Cerebellar cortex (tissue), 1 donor: Measurements from ENCODE around the gene DUSP21.
"Not testable (repeated sequence)": the region's sequence is repeated elsewhere in the genome, so short reads cannot be mapped to it uniquely, and the experiment has no call there.

Experiments used
- DNase-seq: peaks from one replicate; pipeline ENCODE4 v3.0.0-alpha.2; 2015; ENCODE audit warnings: low spot score

DUSP21 gene

DNA sequence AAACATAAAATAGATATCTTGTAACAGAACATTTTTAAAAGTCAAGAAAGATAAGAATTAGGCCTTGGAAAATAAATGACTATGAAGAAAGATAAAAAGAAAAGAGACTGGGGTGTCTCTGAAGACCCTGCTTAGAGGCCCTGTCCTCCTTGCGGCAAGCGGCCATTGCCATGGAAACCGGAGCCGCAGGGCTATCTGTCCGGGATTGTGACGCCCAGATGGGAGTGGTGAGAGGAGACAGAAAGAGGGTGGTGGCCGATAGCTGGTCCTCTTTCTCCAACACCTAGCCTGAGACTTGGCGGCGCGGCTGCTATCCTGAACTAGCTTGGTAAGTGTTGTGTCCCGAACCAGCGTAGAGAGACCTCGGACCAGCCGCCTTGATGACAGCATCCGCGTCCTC lies at the start of gene DUSP21:
Gene DUSP21, plus strand, starts transcription at position 269 of the 400 bp plus-strand sequence. Its CDS starts 112 bp downstream, at position 381.
- no peak for DNase-seq

DNA sequence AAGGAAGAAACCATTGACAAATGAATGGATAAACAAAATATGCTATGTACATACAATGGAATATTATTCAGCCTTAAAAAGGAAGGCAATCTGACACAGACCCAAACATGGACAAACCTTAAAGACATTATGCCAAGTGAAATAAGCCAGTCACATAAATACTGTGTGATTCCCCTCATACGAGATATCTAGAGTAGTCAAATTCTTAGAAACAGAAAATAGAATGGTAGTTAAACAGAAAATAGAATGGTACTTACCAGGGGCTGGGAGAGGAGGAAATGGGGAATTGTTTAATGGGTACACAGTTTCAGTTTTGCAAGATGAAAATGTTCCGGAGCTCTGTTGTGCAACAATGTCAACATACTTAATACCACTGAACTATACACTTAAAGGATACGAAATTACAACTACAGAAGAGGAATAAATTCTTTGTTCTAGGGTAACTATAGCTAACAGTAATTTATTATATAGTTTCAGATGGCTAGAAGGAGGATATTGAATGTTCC lies 47.8 kb upstream of the DUSP21 start:
- no peak for DNase-seq

DNA sequence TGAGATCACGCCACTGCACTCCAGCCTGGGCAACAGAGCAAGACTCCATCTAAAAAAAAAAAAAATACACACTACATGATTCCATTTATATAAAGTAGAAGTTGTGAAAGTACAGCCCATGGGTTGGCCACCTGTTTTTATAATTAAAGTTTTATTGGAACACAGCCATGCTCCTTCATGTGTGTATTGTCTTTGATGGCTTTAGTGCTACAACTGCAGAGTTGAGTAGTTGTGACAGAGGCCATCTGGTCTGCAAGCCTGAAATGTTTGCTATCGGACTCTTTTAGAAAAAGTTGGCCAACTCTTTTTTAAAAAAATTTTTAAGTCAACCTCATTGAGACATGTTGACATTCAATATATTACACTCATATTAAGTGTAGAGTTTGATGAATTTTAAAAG lies 41.2 kb upstream of the DUSP21 start:
- no peak for DNase-seq

DNA sequence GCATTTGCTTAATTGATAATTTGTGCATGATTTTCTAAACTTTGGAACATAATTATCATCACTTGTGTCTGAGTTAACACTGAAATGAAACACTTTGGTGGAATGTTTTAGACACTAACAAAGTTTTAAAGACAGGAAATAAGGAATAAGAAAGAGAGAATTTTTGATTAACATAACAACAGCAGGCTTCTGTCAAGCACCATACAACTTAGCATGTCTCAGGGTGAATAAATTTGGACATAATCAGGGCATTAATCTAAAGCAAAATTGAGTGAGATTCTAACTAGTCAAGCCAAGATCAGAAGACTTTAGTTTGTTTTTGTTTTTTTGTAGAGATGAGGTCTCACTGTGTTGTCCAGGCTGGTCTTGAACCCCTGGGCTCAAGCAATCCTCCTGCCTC lies 28.1 kb upstream of the DUSP21 start:
- no peak for DNase-seq

DNA sequence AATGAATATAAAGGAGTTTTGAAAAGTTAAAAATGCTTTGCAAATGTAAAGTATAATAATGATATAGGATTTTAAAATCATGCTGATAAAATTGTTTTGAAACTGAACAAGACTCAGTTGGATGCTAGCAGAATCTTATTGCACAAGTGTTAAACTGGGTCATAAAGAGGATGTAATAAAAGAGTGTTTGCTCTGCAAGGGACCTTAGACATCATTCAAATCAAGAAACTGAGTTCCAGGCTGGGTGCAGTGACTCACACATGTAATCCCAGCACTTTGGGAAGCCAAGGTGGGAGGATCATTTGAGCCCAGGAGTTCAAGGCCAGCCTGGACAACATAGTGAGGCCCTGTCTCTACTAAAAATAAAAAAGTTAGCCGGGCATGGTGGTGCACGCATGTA lies 27.5 kb upstream of the DUSP21 start:
- DNase-seq = no peak

DNA sequence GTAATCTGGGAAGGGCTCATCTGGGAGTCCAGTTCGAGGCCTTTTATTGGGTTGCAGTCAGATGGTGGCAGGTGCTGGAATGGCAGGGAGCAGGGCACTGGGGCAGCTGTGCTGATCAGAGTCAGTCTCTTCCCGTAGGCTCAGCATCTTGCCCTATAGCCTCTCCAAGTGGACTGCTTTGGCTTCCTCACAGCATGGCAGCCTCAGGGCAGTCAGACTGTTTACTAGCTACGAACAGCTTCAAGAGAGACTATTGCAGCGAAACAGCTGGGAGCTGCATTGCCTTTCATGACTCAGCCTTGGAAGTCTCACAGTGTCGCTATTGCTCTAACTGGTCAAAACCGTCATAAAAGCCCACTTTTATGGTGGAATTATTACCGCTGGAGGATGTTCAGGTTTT lies 26.8 kb upstream of the DUSP21 start:
- DNase-seq = no peak

DNA sequence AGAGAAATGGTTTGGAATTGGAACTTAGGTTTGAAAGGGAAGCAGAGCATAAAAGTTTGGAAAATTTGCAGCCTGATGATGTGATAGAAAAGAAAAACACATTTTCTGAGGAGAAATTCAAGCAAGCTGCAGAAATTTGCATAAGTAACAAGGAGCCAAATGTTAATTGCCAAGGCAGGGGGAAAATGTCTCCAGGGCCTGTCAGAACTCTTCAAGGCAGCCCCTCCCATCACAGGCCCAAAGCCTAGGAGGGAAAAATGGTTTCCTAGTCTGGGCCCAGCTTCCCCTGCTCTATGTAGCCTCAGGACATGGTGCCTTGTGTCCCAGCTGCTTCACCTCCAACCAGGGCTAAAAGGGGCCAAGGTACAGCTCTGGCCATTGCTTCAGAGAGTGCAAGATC lies 21.2 kb upstream of the DUSP21 start:
- DNase-seq = no peak

DNA sequence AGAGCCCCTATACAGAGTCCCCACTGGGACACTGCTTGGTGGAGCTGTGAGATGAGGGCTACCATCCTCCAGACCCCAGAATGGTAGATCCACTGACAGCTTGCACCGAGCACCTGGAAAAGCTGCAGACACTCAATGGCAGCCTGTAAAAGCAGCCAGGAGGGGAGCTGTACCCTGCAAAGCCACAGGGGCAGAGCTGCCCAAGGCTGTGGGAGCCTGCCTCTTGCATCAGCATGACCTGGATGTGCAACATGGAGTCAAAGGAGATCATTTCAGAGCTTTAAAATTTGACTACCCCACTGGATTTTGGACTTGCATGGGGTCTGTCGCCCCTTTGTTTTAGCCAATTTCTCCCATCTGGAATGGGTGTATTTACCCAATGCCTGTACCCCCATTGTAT lies 20.6 kb upstream of the DUSP21 start:
- not testable (repeated sequence) for DNase-seq

DNA sequence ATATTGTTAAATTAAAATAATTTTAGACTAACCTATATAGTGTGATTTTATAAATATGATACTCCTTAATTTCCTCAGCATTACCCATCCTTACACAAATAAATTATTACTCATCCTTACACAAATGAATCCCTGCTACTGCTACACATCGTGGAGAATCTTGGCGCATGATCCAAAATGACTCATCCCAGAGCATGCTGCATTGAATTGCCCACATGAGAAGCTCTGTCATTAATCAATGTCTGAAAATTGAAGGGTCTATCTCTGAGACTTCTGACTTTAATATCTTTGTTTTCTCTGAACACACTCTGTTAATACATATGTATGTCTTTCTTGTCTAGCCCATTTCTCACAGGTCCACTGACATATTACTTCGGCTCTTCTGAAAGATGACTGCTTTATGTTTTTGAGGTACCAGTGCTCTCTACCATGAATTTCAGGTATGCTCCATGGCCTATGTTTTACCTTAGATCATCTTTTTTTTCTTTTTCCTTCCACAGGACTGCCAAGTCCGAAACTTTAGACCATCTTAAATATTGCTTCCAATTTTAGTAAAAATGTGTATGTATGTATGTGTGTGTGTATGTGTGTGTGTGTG lies 15.7 kb upstream of the DUSP21 start:
- peak; percentile 0 for DNase-seq

DNA sequence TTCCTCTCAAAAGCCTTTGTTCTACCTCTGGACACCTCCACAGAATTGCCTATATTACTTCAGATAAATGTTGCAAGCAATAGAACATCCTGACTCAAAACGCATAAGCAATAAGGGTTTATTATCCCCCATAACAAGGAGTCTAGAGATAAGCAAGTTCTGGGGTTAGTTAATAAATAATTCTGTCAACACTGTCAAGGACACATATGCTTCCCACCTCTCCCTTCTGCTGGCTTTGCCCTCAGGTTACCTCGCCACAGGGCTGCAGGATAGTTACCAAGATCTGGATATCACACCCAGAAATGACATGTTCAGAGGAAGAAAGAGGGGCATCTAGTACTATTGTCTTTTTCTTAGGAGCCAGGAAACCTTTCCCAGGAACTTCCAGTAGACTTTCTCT lies 14.0 kb upstream of the DUSP21 start:
- DNase-seq = no peak

DNA sequence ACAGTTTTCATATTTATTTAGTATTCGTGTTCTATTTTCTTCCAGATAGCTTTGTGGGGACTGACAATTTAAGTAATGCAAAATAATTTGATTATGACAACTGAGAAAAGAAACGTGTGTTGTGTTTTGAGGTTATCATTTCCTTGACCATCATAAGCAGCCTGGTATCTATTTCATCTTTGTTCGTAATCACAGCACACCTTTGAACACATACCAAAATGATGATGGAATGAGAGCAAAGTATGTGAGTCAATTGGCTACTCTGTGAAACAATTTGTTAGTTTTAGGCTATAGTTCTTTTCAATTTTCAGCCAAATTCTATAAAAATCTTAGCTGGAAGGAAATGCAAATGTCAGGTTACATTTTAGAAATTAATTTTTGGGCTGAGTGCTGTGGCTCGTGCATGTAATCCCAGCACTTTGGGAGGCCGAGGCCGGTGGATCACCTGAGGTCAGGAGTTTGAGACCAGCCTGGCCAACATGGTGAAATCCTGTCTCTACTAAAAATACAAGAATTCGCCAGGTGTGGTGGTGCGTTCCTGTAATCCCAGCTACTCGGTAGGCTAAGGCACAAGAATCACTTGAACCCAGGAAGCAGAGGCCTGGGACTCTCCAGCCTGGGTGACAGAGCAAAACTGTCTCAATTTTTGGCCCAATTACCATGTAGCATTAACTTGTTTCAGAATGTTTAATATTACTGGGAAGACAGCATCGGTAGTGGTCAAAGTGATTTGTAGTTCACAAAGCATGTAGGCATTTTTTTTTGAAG lies 1.1 kb upstream of the DUSP21 start:
- no peak for DNase-seq

DNA sequence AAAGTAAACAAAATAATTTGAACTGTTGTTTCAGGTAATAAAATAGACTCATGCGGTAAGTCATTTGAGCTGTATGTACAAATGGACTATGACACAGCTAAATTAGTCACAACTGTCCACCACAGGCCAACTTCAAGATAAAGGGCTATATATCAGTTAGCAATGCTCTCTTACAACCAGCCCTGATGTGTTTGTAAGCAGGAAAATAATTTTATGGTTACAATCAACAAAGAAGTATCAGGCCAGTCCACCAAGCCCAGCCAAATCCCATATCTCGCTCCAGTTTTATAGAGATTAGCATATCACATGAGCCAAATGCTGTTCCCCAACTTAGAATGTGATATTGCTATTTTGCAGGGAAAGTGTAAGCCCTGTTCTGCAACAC lies 511 bp upstream of the DUSP21 start:
- no peak for DNase-seq

DNA sequence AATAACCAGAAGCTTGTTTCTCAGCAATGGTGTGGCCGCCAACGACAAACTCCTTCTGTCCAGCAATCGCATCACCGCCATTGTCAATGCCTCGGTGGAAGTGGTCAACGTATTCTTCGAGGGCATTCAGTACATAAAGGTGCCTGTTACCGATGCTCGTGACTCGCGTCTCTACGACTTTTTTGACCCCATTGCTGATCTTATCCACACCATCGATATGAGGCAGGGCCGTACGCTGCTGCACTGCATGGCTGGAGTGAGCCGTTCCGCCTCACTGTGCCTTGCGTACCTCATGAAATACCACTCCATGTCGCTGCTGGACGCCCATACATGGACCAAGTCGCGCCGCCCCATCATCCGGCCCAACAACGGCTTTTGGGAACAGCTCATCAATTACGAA lies 383 bp downstream of the DUSP21 start:
- DNase-seq = no peak

DNA sequence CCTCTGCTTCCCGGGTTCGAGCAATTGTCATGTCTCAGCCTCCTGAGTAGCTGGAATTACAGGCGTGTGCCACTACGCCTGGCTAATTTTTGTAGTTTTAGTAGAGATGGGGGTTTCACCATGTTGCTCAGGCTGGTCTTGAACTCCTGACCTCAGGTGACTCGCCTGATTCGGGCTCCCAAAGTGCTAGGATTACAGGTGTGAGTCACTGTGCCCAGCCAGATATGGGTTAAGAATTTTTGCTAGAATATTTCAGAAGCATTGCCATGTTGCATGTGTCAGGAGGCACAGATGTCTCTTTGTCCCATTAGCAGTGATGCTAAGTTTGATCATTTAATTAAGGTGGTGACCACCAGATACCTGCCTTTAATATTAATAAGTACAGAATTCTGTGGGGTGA lies 7.1 kb downstream of the DUSP21 start:
- DNase-seq = not testable (repeated sequence)

DNA sequence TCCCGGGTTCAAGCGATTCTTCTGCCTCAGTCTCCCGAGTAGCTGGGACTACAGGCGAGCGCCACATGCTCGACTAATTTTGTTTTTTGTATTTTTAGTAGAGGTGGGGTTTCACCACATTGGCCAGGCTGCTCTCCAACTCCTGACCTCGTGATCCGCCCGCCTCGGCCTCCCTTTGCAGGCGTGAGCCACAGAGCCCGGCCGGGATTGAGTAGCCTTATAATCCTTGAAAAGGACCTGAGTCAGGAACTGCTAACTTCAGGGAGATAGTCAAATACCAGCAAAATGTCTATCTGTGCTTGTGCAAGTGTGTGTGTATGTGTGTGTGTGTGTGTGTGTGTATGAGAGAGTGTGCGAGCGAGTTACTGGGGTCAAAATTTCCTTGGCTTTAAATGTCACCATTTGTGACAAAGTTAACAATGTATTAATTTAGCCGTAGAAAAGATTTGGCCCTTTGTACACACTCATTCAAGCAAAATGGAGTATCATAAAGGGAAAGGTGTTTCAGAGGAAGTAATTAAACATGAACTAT lies 27.4 kb downstream of the DUSP21 start:
- DNase-seq = peak; percentile 31

DNA sequence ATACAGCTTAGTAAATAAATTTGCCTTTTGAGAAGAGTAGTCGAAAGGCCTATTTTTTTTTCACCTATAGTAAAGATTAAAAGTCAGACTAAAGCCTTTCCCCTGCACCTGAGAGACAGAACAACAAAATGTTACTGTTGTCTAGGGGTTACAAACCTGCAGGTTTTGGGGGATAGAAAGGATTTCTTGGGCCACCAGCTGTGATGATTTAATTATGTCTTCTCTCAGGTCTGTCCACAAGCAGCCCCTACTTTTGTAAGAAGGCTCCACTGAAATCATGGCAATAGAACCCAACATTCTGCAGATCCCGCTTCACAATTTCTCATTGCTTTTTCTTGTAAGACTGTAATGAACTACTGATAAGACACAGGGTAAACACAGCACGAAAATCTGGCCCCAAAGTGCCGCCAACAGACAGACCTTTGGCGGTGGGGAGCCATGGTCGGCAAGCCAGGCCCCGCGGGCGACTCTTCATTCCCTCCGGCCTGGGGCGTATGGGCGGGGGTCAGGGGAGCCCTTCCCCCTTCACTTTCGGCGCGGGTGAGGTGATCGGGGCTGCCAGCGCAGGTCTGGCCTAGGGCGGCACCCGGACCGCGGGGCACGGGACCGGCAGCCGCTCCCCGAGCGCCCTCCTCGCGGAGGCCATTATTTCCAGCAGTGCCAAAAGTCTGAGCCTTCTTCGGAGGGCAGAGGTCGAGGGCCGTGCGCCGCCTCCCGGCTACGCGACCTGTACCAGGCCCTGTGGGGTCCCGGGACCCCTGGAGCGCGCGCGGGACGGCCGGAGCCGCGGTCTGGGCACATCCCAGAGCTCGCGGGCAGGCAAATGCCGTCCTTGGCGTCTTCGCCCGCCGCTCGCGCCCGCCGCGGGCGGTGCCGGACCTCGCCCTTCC lies 28.4 kb downstream of the DUSP21 start:
- peak; percentile 36 for DNase-seq

DNA sequence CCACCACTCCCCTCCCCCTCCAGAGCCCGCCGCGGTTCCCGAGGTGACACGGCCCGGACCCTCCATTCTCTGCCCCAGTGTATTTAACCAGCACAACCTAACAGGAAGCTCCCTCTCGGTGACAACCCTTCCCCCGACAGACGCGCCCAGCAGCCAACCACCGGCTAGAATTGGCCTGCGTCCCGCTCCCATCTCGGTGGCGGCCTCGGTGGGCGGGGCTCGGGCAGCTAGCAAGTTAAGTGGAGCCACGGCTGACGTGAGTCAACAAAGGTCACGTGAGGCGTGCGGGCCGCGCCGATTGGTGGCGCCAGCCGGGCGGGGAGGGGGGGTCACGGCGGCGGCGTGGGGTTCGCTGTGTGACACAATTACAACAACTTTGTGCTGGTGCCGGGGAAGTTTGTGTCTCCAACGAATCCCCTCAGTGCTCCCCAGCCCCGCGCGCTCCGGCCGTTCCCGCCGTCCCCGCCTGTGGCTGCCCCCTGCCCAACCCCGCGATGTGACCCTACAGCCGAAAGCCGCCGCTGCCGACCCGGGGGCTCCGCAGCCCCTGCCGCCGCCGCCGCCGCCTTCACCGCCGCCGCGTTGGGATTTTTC lies 29.1 kb downstream of the DUSP21 start, which contains the start of gene KDM6A:
Gene KDM6A, plus strand, starts transcription at position 368 of the 594 bp plus-strand sequence. CDS start 364 bp downstream, outside the sequence.
- peak; percentile 93 for DNase-seq

DNA sequence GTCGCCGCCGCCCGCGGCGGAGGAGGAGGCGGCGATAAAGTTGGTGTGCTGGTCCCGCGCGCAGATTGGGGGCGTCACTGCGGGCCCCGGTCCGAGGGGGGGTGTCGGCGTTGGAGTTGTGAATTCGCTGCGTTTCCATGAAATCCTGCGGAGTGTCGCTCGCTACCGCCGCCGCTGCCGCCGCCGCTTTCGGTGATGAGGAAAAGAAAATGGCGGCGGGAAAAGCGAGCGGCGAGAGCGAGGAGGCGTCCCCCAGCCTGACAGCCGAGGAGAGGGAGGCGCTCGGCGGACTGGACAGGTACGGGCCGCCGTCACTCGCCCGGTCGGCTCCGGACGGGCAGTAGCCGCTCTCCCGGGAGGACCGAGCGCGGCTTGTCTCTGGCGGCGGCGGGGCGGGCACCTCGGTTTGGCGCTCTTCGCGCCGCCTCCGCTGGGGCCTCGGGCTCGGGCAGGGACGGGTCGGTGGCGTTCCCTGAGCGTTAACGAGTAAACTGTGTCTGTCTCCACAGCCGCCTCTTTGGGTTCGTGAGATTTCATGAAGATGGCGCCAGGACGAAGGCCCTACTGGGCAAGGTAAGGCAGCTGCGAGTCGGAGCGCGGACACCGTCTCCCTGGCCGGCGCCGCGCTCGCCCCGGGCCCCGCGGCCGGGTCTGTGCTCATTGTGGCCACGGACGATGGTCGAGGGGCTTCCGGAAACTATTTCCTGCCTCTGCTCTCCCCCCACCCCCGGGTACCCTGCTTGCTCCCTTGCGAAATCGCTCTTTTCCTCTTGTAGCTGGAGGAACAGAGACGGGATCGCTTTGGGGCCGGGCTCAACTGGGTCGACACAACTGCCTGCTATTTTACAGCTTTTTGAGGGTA lies 29.8 kb downstream of the DUSP21 start:
- DNase-seq = peak; percentile 21

DNA sequence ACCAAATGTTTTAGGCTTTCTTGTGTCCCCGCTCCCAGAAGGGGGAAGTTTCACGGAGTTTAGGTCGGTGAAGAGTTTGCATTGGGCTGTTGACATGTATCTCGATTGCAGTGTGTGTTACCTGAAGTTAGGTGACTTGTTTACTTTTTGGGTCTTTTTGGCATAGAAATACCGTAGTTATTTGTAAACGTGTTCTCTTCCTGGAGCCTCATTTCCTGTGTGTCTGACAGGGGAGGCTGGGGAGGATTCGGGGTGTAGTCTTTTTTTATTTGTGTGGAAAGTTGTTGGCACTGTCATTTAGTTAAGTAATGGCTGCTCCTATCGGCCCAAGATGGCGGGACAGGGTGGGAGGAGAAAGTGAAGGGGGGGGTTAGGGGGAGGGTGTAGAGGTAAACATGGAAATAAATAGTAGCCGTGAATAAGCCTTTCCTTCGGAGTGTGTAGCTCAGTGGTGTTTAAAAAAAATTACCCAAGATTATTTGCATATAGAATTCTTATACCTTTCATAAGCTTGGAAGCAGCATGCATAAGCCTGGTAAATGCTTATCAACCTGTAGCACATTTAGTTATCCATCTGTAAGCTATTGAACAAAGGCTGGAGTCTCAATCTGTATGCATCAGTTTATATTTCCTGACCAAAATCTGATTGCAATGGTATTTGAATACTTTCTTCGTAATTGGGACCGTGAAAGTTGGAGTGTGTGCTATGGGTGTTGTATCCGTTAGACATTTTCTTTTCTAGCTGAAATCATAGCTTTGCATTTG lies 30.8 kb downstream of the DUSP21 start:
- DNase-seq = peak; percentile 36

DNA sequence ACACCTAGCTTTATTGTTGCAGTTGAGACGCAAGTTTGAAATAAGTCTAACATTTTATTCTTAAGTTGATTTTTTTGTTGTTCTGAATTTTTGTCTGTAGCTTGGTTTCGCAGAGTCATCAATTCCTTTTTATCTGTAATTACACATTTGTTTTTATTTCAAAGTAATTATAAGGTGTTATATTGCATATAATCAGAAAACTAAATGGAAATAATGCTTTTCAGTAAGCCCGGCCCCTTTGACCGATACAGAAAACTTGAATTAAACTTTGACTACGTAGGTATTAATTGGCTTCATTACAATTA lies 31.3 kb downstream of the DUSP21 start:
- no peak for DNase-seq
